RWPE1 (cell line): ENCODE results near the gene HIVEP3.

Source experiments
- CTCF ChIA-PET: fragments of 350-600 bp; sonication (Branson Sonifier 250); formaldehyde crosslinking; extraction: SDS; loops from one replicate; lab custom pipeline; 2021; lab: Yijun Ruan, JAX
- POLR2A ChIA-PET: fragments of 400-600 bp; formaldehyde crosslinking; extraction: SDS; loops from one replicate; lab custom pipeline; 2020; ENCODE audit warnings: antibody characterized with exemption; ENCODE audit not compliant: low non-redundant PET; lab: Yijun Ruan, JAX
- DNase-seq: peaks from one replicate; pipeline ENCODE4 v3.0.0; 2012; ENCODE audit warnings: low spot score
- H3K27ac ChIP-seq: fragments of 450-650 bp; 2 replicates; pipeline ENCODE4 v1.5.1; 2017
- CTCF ChIP-seq: fragments of 450-650 bp; conservative IDR thresholded peaks from 2 replicates; pipeline ENCODE4 v1.5.1; 2017; ENCODE audit warnings: low read depth, mild to moderate bottlenecking

Gene HIVEP3

GRCh38 chr1:41519667-41520066 is 399.1 kb downstream of the HIVEP3 start:
- ChIA-PET CTCF (no interaction called here), POLR2A (no interaction called here)
- DNase-seq = no peak
- no peak overlapping the region for H3K27ac ChIP-seq
- TF ChIP-seq CTCF = no peak

GRCh38 chr1:41518471-41518870 is 400.3 kb downstream of the HIVEP3 start:
- POLR2A ChIA-PET = interaction anchor here (0.6 kb wide), 1 partner anchor 322 kb away, joined by 6 read pairs; no protein-coding TSS in a partner anchor
- CTCF ChIA-PET = interaction anchor here (0.5 kb wide), 1 partner anchor 29 kb away, joined by 3 read pairs; no protein-coding TSS in a partner anchor
- H3K27ac ChIP-seq = no peak overlapping the region
- no peak for TF ChIP-seq CTCF
- DNase-seq = no peak

GRCh38 chr1:41517062-41517438 is 401.7 kb downstream of the HIVEP3 start:
- no peak for TF ChIP-seq CTCF
- CTCF ChIA-PET = interaction anchor here (0.6 to 1.4 kb wide), 11 partner anchors 8 to 1698 kb away, joined by 3 to 6 read pairs (median 4); no protein-coding TSS in a partner anchor
- H3K27ac ChIP-seq = peak overlapping the region; percentile 36; the same call in 1 of the 2 replicates
- no peak for DNase-seq
- POLR2A ChIA-PET = no interaction called here

GRCh38 chr1:41516168-41517061 is 402.3 kb downstream of the HIVEP3 start:
- TF ChIP-seq CTCF = peak; percentile 93
- peak overlapping the region; percentile 36 for H3K27ac ChIP-seq
- peak; percentile 87 for DNase-seq
- ChIA-PET POLR2A (no interaction called here), CTCF (interaction anchor here (0.6 to 1.6 kb wide), 25 partner anchors 9 to 1698 kb away, joined by 3 to 11 read pairs (median 3); no protein-coding TSS in a partner anchor)

GRCh38 chr1:41515778-41516167 is 402.9 kb downstream of the HIVEP3 start:
- H3K27ac ChIP-seq = peak overlapping the region; percentile 36
- DNase-seq = no peak
- no peak for TF ChIP-seq CTCF
- ChIA-PET POLR2A (no interaction called here), CTCF (interaction anchor here (0.6 to 1.6 kb wide), 15 partner anchors 14 to 658 kb away, joined by 3 to 11 read pairs (median 3); no protein-coding TSS in a partner anchor)

GRCh38 chr1:41515131-41515678 is 403.5 kb downstream of the HIVEP3 start:
- peak overlapping the region; percentile 36 for H3K27ac ChIP-seq
- TF ChIP-seq CTCF = no peak
- ChIA-PET POLR2A (no interaction called here), CTCF (interaction anchor here (0.6 to 1.6 kb wide), 9 partner anchors 10 to 659 kb away, joined by 3 to 11 read pairs (median 3); no protein-coding TSS in a partner anchor)
- DNase-seq = peak; percentile 64
